Stomach (tissue), 4 donors: ENCODE data around the gene AADACL2.

Experiments
- EP300 ChIP-seq: sonication (generic); formaldehyde crosslinking; IDR thresholded peaks from one replicate; pipeline ENCODE4 v1.6.1; 2017; ENCODE audit warnings: antibody characterized with exemption
- TF ChIP-seq, protein P1 (sequence below), 7 experiments: fragments of 450-650 bp in 4 of 7; fragments of 200-600 bp in 3 of 7; sonication (generic) in 3 of 7; IDR thresholded peaks; one replicate each; pipeline ENCODE4 v1.5.1; 2016 to 2019; ENCODE audit warnings: antibody characterized with exemption in 7 of 7, control low read depth in 2 of 7, mild to moderate bottlenecking in 1 of 7

DNA sequence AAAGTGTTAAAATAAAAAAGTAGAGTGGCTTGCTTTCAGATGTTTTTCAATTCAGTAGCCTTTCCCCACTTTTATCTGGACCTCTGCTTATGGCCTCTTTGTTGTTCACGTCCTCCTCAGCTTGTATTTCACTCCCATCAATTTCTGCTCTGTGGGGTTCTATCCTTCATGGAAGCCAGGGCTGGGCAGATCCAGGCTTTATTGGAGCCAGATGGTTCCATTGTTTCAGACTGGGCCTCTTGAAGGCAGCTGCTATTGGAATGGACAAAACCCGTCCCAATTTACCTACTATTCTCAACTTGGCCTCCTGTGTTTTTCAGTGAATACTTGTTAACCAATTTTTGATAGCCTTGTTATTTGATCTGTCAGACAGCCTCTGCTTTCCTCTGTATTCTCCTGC lies 10.9 kb upstream of the AADACL2 start:
- TF ChIP-seq, protein P1, sequence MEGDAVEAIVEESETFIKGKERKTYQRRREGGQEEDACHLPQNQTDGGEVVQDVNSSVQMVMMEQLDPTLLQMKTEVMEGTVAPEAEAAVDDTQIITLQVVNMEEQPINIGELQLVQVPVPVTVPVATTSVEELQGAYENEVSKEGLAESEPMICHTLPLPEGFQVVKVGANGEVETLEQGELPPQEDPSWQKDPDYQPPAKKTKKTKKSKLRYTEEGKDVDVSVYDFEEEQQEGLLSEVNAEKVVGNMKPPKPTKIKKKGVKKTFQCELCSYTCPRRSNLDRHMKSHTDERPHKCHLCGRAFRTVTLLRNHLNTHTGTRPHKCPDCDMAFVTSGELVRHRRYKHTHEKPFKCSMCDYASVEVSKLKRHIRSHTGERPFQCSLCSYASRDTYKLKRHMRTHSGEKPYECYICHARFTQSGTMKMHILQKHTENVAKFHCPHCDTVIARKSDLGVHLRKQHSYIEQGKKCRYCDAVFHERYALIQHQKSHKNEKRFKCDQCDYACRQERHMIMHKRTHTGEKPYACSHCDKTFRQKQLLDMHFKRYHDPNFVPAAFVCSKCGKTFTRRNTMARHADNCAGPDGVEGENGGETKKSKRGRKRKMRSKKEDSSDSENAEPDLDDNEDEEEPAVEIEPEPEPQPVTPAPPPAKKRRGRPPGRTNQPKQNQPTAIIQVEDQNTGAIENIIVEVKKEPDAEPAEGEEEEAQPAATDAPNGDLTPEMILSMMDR (IDR thresholded peaks at IDR 0.05) = no peak
- TF ChIP-seq EP300 = no peak
